Stomach (tissue), 4 donors: ENCODE measurements around the gene ATF7.

Experiments used
- CTCF ChIP-seq, 7 experiments: fragments of 450-650 bp in 4 of 7; fragments of 200-600 bp in 3 of 7; sonication (generic) in 3 of 7; IDR thresholded peaks; one replicate each; pipeline ENCODE4 v1.5.1; 2016 to 2019; ENCODE audit warnings: antibody characterized with exemption in 7 of 7, control low read depth in 2 of 7, mild to moderate bottlenecking in 1 of 7
- EP300 ChIP-seq: sonication (generic); formaldehyde crosslinking; IDR thresholded peaks from one replicate; pipeline ENCODE4 v1.6.1; 2017; ENCODE audit warnings: antibody characterized with exemption

- no peak for TF ChIP-seq CTCF (IDR thresholded peaks at IDR 0.05)
- no peak for TF ChIP-seq EP300
Observed at GRCh38 chr12:53601296-53601847, 24.8 kb downstream of the ATF7 start.
